ENCODE results near the gene MCTP1.

Gene MCTP1

DNA sequence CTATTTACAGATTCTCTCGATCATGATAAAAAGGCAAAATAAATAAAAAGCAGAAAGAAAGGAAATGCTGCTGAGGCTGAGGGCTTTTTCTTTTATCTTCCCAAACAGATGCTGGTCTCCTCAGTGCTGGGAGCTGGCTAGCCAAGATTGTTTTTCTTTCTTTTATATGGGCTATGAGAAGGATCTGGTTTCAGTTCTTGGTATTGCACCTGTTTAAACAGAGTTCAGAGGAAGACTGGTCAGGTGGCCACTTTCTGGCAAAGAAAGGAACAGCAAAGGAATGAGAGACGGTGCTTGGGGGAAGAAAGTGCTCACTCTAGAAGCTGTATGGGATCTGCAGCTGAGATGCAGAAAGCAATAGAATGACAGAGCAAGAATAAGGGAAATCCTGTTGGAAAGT lies 577.5 kb downstream of the MCTP1 start:
- no peak for DNase-seq (ENCODE audit: extremely low read depth, low read depth)

DNA sequence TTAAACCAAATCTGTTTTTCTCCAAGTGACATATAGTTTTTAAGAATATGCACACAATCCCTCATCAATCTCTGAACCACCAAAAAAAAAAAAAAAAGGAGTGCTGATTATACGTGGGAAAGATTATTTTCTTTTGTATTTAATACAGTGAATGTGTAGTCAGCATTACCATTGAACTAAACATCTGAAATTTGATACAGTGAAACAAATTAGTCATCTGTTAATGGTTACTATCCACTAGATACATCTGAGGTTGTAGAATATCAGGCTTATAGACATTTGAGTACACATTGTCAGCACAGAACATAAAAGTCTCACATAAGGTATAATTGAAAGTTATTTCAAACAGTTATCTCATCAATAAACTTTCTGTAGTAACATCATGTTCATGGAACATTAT lies 579.5 kb downstream of the MCTP1 start:
- TF ChIP-seq, protein P1, sequence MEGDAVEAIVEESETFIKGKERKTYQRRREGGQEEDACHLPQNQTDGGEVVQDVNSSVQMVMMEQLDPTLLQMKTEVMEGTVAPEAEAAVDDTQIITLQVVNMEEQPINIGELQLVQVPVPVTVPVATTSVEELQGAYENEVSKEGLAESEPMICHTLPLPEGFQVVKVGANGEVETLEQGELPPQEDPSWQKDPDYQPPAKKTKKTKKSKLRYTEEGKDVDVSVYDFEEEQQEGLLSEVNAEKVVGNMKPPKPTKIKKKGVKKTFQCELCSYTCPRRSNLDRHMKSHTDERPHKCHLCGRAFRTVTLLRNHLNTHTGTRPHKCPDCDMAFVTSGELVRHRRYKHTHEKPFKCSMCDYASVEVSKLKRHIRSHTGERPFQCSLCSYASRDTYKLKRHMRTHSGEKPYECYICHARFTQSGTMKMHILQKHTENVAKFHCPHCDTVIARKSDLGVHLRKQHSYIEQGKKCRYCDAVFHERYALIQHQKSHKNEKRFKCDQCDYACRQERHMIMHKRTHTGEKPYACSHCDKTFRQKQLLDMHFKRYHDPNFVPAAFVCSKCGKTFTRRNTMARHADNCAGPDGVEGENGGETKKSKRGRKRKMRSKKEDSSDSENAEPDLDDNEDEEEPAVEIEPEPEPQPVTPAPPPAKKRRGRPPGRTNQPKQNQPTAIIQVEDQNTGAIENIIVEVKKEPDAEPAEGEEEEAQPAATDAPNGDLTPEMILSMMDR (IDR thresholded peaks at IDR 0.05; ENCODE audit: low read depth, low read length), result no peak
- DNase-seq (ENCODE audit: extremely low read depth, low read depth), result no peak

More for the DNA sequence above, 577.5 kb downstream of the MCTP1 start:
- TF ChIP-seq, protein P1 (IDR thresholded peaks at IDR 0.05; ENCODE audit: low read depth, low read length), result no peak

DNA sequence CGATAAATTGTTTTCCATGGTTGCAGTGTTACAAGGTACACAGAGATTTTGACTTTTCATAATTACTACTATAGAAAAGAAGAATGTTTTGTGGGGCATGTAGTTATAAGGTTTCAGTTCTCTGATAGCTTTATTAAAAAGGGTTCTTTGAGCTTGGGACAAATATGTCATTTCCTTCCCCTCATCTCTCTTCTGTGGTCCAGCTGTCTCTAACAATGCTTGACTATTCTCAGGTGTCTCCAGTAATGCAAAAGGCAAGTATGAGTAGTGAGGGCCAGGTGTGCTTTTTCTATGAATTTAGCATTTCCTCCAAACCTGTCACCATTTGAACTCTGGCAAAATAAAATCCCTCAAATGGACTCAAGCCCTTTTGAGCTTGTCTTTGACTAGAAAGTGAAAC lies 582.2 kb downstream of the MCTP1 start:
- TF ChIP-seq, protein P1 (IDR thresholded peaks at IDR 0.05; ENCODE audit: low read depth, low read length), result no peak
- no peak for DNase-seq (ENCODE audit: extremely low read depth, low read depth)

DNA sequence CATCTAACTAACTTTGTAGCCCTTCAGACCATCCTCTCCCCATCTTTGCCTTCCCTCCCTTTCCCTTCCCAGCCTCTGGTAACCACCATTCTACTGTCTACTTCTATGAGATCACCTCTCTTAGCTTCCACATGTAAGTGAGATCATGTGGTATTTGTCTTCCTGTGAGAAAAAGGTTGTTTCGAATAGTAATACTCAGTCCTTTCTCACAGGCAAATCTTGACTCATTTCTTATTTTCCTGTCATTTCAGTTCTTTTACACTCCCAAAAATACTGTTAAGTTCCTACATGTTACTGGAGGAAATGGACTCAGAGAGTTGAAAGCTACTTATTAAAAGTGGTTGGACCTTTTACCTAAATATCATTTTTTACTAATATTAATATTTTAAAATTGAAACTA lies 584.3 kb downstream of the MCTP1 start:
- DNase-seq (ENCODE audit: extremely low read depth, low read depth), result no peak
- TF ChIP-seq, protein P1 (IDR thresholded peaks at IDR 0.05; ENCODE audit: low read depth, low read length), result no peak

DNA sequence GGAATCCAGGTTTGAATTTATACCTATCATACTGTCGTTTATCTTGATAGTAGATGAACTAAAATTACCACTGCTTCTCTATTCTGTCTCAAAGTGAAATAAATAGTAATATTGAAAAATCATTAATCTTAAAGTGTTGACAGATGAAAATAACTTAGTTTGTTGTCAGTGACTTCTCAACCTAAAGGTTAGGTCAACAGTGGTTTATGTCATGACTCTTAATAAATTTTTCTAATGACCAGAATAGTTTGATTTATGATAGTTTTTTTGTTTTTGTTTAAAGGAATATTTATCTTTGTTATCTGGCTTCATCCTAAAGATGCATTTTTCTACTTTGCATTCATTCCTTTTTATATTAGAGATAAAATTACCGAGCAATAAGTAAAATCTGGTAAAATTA lies 585.3 kb downstream of the MCTP1 start:
- no peak for DNase-seq (ENCODE audit: extremely low read depth, low read depth)
- TF ChIP-seq, protein P1 (IDR thresholded peaks at IDR 0.05; ENCODE audit: low read depth, low read length), result no peak

DNA sequence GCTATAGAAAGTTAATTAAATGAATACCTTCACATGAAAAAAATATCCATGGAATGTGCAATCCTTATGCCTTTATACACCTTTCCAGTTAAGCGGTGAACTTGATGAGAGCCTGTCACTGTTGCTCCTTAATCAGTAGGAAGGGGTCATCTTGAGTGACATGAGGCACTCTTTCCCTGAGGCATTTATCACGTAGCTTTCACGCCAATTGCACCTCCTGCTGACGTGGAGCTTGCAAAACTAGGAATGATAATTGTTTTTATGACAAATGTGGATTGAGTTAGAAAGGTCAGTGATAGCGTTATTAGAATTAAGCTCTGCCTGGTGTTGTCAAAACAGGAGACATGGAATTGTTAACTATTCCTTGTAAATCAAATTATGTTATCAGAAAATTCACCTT lies 586.7 kb downstream of the MCTP1 start:
- TF ChIP-seq, protein P1 (IDR thresholded peaks at IDR 0.05; ENCODE audit: low read depth, low read length), result no peak
- DNase-seq (ENCODE audit: extremely low read depth, low read depth), result no peak

- TF ChIP-seq, protein P1 (IDR thresholded peaks at IDR 0.05; ENCODE audit: low read depth, low read length), result no peak
- DNase-seq (ENCODE audit: extremely low read depth, low read depth), result no peak
These were observed 590.2 kb downstream of the MCTP1 start for GRCh38 chr5:94694671-94695070.
